Urinary bladder (tissue), 4 donors: ENCODE results near the gene TRERF1. TPM values are rescaled to one million over a fixed set of nuclear protein-coding genes. Genes with fewer than 3 reads are reported as not detected.

Experiments used
- DNase-seq: peaks from one replicate; pipeline ENCODE4 v3.0.0-alpha.2; 2015; ENCODE audit errors: extremely low spot score
- H3K27ac ChIP-seq: one replicate; pipeline ENCODE4 v1.5.1; 2013; ENCODE audit warnings: low read depth, mild to moderate bottlenecking, moderate library complexity
- H3K36me3 ChIP-seq: one replicate; pipeline ENCODE4 v1.6.1; 2013; ENCODE audit warnings: mild to moderate bottlenecking, moderate library complexity; ENCODE audit not compliant: insufficient read depth
- H3K4me1 ChIP-seq: one replicate; pipeline ENCODE4 v1.6.1; 2013; ENCODE audit warnings: mild to moderate bottlenecking, moderate library complexity; ENCODE audit not compliant: insufficient read depth
- H3K4me3 ChIP-seq: one replicate; pipeline ENCODE4 v1.5.1; 2013; ENCODE audit warnings: low read depth, low read length
- WGBS: extraction: QIAGEN DNeasy Blood & Tissue Kit; methylation state at CpG from one replicate; pipeline ENCODE4 v1.1.7; 2013; 5-methylcytosine and 5-hydroxymethylcytosine counted together
- polyA plus RNA-seq: library from polyadenylated mRNA; stranded (reverse); fragments of 200-250 nt; gene quantifications from one replicate; pipeline ENCODE4 v1.2.3, GENCODE V29; 2013
- total RNA-seq: library from RNA; depleted of rRNA; stranded (reverse); fragments of >200 nt; gene quantifications from one replicate; pipeline ENCODE4 v1.2.3, GENCODE V29; 2014
- donor health status: healthy with polysubstance abuse.
- donor health status: healthy.

TRERF1 gene
- total and polyA plus RNA-seq, 2 donors = 7.9 to 12.1 TPM

- Histone ChIP-seq H3K27ac (no peak overlapping the region), H3K36me3 (no peaks in the 10 kb centered on the region), H3K4me1 (no peaks in the 10 kb centered on the region), H3K4me3 (no peak overlapping the region)
- 87% methylated on average over 20 of the region's 20 CpGs for WGBS
- DNase-seq = no peak
Measured at GRCh38 chr6:42179261-42179944, 272.3 kb downstream of the TRERF1 start.

- Histone ChIP-seq H3K36me3 (no peaks in the 10 kb centered on the region), H3K27ac (no peak overlapping the region), H3K4me1 (no peaks in the 10 kb centered on the region), H3K4me3 (no peak overlapping the region)
- DNase-seq = no peak
- 15% methylated on average over 27 of the region's 27 CpGs for WGBS
Measured at GRCh38 chr6:42177514-42178364, 274.0 kb downstream of the TRERF1 start.

DNA sequence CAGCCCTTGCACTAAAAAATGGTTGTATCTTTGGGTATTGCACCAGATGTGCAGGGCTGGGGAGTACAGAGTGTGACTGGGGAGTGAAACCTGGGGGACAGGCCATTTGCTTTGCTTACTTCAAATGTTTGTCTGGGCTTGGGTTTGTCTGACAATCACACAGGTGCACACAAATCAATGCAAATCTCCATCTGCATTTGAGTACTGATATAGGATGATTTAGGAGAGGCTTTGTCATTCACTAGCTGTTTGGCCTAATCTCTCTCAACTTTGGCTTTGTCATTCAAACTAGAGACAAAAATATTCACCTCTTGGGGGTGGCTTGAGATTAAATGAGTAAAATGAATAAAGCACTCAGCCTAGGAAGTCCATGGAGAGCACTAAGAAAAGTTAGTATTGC, 274.7 kb downstream of the TRERF1 start:
- Histone ChIP-seq H3K36me3 (no peaks in the 10 kb centered on the region), H3K4me3 (no peak overlapping the region), H3K4me1 (no peaks in the 10 kb centered on the region), H3K27ac (no peak overlapping the region)
- DNase-seq = no peak

GRCh38 chr6:42175860-42176259, 275.9 kb downstream of the TRERF1 start:
- no peaks in the 10 kb centered on the region for H3K36me3 ChIP-seq
- H3K4me3 ChIP-seq = no peak overlapping the region
- WGBS = 66% methylated on average over 5 of the region's 5 CpGs
- H3K27ac ChIP-seq = no peak overlapping the region
- DNase-seq = no peak
- no peaks in the 10 kb centered on the region for H3K4me1 ChIP-seq

Other genes starting within 250 kb of the TRERF1 start
- 46.4 TPM for gene MRPS10, start 234.1 kb downstream of the TRERF1 start, total RNA-seq
- 24.1 TPM for gene MRPS10, start 234.1 kb downstream of the TRERF1 start, polyA plus RNA-seq
- 48.1 TPM for gene UBR2, start 112.1 kb upstream of the TRERF1 start, total RNA-seq
- gene UBR2, start 112.1 kb upstream of the TRERF1 start, polyA plus RNA-seq = 13.0 TPM